Mesenchymal stem cell (in vitro differentiated cells and primary cell): Measurements from ENCODE around the gene BCAS4.

ENCODE experiments used
- DNase-seq: peaks from one replicate; pipeline ENCODE4 v3.0.0-alpha.2; 2013
- H2AFZ ChIP-seq: one replicate; pipeline ENCODE4 v1.6.1; 2013; ENCODE audit warnings: low read depth, mild to moderate bottlenecking, control low read depth, inconsistent platforms, low read length, moderate library complexity
- H2AK5ac ChIP-seq: 2 replicates; pipeline ENCODE4 v1.6.1; 2013; ENCODE audit warnings: low read length, moderate library complexity, mild to moderate bottlenecking, inconsistent platforms; ENCODE audit not compliant: severe bottlenecking
- H2BK120ac ChIP-seq: one replicate; pipeline ENCODE4 v1.6.1; 2013; ENCODE audit warnings: low read depth, mild to moderate bottlenecking, inconsistent platforms, low read length, moderate library complexity
- H2BK12ac ChIP-seq, 2 experiments: one replicate each; pipeline ENCODE4 v1.6.1; 2013; ENCODE audit warnings: inconsistent platforms in 2 of 2, low read length in 2 of 2, mild to moderate bottlenecking in 2 of 2, moderate library complexity in 2 of 2, control low read depth in 1 of 2
- H2BK15ac ChIP-seq: one replicate; pipeline ENCODE4 v1.6.1; 2013; ENCODE audit warnings: mild to moderate bottlenecking, low read depth, inconsistent platforms; ENCODE audit not compliant: poor library complexity, severe bottlenecking
- H2BK5ac ChIP-seq: 2 replicates; pipeline ENCODE4 v1.6.1; 2013; ENCODE audit warnings: low read depth, mild to moderate bottlenecking, low read length, control low read depth, inconsistent platforms; ENCODE audit not compliant: poor library complexity, severe bottlenecking
- H3K14ac ChIP-seq, 2 experiments: one replicate each; pipeline ENCODE4 v1.6.1; 2013; ENCODE audit warnings: inconsistent platforms in 2 of 2, low read length in 2 of 2, control low read depth in 1 of 2, mild to moderate bottlenecking in 1 of 2, moderate library complexity in 1 of 2
- H3K18ac ChIP-seq, 2 experiments: one replicate each; pipeline ENCODE4 v1.6.1; 2013; ENCODE audit warnings: inconsistent platforms in 2 of 2, low read length in 2 of 2, control low read depth in 1 of 2, low read depth in 1 of 2, mild to moderate bottlenecking in 1 of 2
- H3K23ac ChIP-seq, 2 experiments: one replicate each; pipeline ENCODE4 v1.6.1; 2013; ENCODE audit warnings: inconsistent platforms in 2 of 2, low read length in 2 of 2, mild to moderate bottlenecking in 2 of 2, moderate library complexity in 2 of 2, control low read depth in 1 of 2
- H3K27ac ChIP-seq: 2 replicates; pipeline ENCODE4 v1.5.1; 2013; ENCODE audit warnings: mild to moderate bottlenecking, moderate library complexity, low read length, control low read depth, inconsistent platforms; ENCODE audit not compliant: poor library complexity, severe bottlenecking
- H3K27me3 ChIP-seq, 2 experiments: 2 replicates each; pipeline versions ENCODE4 v1.6.1 to v1.7.0; 2013; ENCODE audit warnings: low read length in 2 of 2, mild to moderate bottlenecking in 2 of 2, moderate library complexity in 2 of 2, control low read depth in 1 of 2, inconsistent platforms in 1 of 2; ENCODE audit not compliant: control insufficient read depth in 1 of 2, insufficient read depth in 1 of 2
- H3K36me3 ChIP-seq, 2 experiments: 2 replicates each; pipeline versions ENCODE4 v1.6.1 to v1.7.0; 2013; ENCODE audit warnings: low read length in 2 of 2, control low read depth in 1 of 2, inconsistent platforms in 1 of 2, low read depth in 1 of 2, mild to moderate bottlenecking in 1 of 2; ENCODE audit not compliant: insufficient read depth in 2 of 2, control insufficient read depth in 1 of 2
- H3K4ac ChIP-seq, 2 experiments: one replicate each; pipeline ENCODE4 v1.6.1; 2013; ENCODE audit warnings: inconsistent platforms in 2 of 2, low read length in 2 of 2, mild to moderate bottlenecking in 2 of 2, moderate library complexity in 2 of 2, control low read depth in 1 of 2, low read depth in 1 of 2
- H3K4me1 ChIP-seq: 2 replicates; pipeline ENCODE4 v1.6.1; 2013; ENCODE audit warnings: low read depth, low read length, control low read depth; ENCODE audit not compliant: control insufficient read depth, insufficient read depth
- H3K4me2 ChIP-seq: 2 replicates; pipeline ENCODE4 v1.6.1; 2013; ENCODE audit warnings: low read length, mild to moderate bottlenecking, inconsistent platforms; ENCODE audit not compliant: poor library complexity, severe bottlenecking
- H3K4me3 ChIP-seq, 2 experiments: 2 replicates each; pipeline versions ENCODE4 v1.5.1 to v1.7.0; 2013; ENCODE audit warnings: low read length in 2 of 2, mild to moderate bottlenecking in 2 of 2, control low read depth in 1 of 2, low read depth in 1 of 2; ENCODE audit not compliant: insufficient read depth in 1 of 2
- H3K79me1 ChIP-seq: replicated peaks from 2 replicates; pipeline ENCODE4 v1.6.1; 2013; ENCODE audit warnings: mild to moderate bottlenecking, control low read depth, low read length, inconsistent platforms; ENCODE audit not compliant: poor library complexity, severe bottlenecking
- H3K9ac ChIP-seq: 2 replicates; pipeline ENCODE4 v1.7.0; 2013; ENCODE audit warnings: mild to moderate bottlenecking, low read length, moderate library complexity
- H3K9me3 ChIP-seq: 2 replicates; pipeline ENCODE4 v1.7.0; 2013; ENCODE audit warnings: mild to moderate bottlenecking, low read length; ENCODE audit not compliant: control insufficient read depth
- H4K8ac ChIP-seq: one replicate; pipeline ENCODE4 v1.6.1; 2013; ENCODE audit warnings: inconsistent platforms, mild to moderate bottlenecking, low read length, moderate library complexity
- H4K91ac ChIP-seq: one replicate; pipeline ENCODE4 v1.6.1; 2013; ENCODE audit warnings: mild to moderate bottlenecking, low read length, inconsistent platforms
- WGBS: methylation state at CpG from one replicate; pipeline ENCODE4 v1.1.7; 2013; ENCODE audit warnings: mixed read lengths; 5-methylcytosine and 5-hydroxymethylcytosine counted together

The BCAS4 gene

GRCh38 chr20:50874758-50875665 lies 80.2 kb downstream of the BCAS4 start:
- no peaks in the 10 kb centered on the region for H3K9me3 ChIP-seq
- H3K79me1 ChIP-seq: no peaks in the 10 kb centered on the region
- no peak overlapping the region for H3K14ac ChIP-seq
- H3K4me1 ChIP-seq: peaks cover 16% of the 10 kb centered on the region
- H3K23ac ChIP-seq: no peak overlapping the region
- 91% methylated on average over 18 of the region's 28 CpGs for WGBS
- H3K4ac ChIP-seq: no peak overlapping the region
- no peaks in the 10 kb centered on the region for H3K27me3 ChIP-seq
- no peak overlapping the region for H2BK5ac ChIP-seq
- H2BK15ac ChIP-seq: no peak overlapping the region
- no peak overlapping the region for H2AFZ ChIP-seq
- no peak overlapping the region for H2AK5ac ChIP-seq
- no peak overlapping the region for H2BK12ac ChIP-seq
- H4K91ac ChIP-seq: no peak overlapping the region
- no peak for DNase-seq
- no peak overlapping the region for H4K8ac ChIP-seq
- H3K36me3 ChIP-seq: peaks cover 7 to 23% of the 10 kb centered on the region in 2 experiments
- H3K9ac ChIP-seq: no peak overlapping the region
- H3K4me3 ChIP-seq: no peak overlapping the region
- no peak overlapping the region for H3K27ac ChIP-seq
- H3K4me2 ChIP-seq: no peak overlapping the region
- H2BK120ac ChIP-seq: no peak overlapping the region
- H3K18ac ChIP-seq: no peak overlapping the region

- Histone ChIP-seq H3K23ac (no peak overlapping the region), H3K4me3 (no peak overlapping the region), H3K4ac (no peak overlapping the region), H3K27ac (no peak overlapping the region), H3K9me3 (no peaks in the 10 kb centered on the region), H3K27me3 (no peaks in the 10 kb centered on the region), H3K4me1 (peaks cover 5% of the 10 kb centered on the region), H3K9ac (no peak overlapping the region), H2AFZ (no peak overlapping the region), H4K91ac (no peak overlapping the region), H3K4me2 (no peak overlapping the region), H3K18ac (no peak overlapping the region), H2BK15ac (no peak overlapping the region), H3K14ac (no peak overlapping the region), H3K79me1 (no peaks in the 10 kb centered on the region), H4K8ac (no peak overlapping the region), H3K36me3 (peaks cover 7 to 23% of the 10 kb centered on the region in 2 experiments), H2BK120ac (no peak overlapping the region), H2AK5ac (no peak overlapping the region), H2BK5ac (no peak overlapping the region), H2BK12ac (no peak overlapping the region)
- DNase-seq: no peak
- 98% methylated on average over 18 of the region's 19 CpGs for WGBS
Measured at GRCh38 chr20:50876063-50876685, 81.3 kb downstream of the BCAS4 start.

DNA sequence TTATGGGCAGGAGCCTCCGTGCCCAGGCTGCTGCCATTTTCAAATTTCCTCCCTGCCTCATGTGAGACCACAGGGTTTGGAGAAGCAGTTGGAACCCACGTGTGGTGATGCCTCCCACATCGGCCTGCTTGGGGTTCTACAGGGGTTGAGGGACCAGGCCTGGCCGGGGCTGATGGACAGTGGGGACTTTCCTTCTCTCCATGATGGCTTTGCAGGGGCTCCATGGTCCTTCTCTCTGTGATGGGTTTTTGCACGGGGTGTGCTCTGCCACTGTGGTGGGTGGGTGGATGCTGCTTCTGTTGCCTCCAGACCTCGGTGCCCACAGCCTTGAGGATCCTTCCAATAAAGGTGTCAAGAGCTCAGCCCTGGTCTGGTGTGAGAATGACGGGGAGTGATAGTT lies 82.0 kb downstream of the BCAS4 start:
- H3K4me1 ChIP-seq: no peaks in the 10 kb centered on the region
- H2BK12ac ChIP-seq: no peak overlapping the region
- H3K23ac ChIP-seq: no peak overlapping the region
- no peak overlapping the region for H3K14ac ChIP-seq
- no peaks in the 10 kb centered on the region for H3K9me3 ChIP-seq
- no peak overlapping the region for H2BK120ac ChIP-seq
- no peak overlapping the region for H3K27ac ChIP-seq
- no peak overlapping the region for H3K4me3 ChIP-seq
- H3K27me3 ChIP-seq: no peaks in the 10 kb centered on the region
- no peak overlapping the region for H4K8ac ChIP-seq
- H4K91ac ChIP-seq: no peak overlapping the region
- 90% methylated on average over 7 of the region's 7 CpGs for WGBS
- no peak overlapping the region for H3K9ac ChIP-seq
- no peak overlapping the region for H2AK5ac ChIP-seq
- no peak for DNase-seq
- H2BK15ac ChIP-seq: no peak overlapping the region
- H3K4me2 ChIP-seq: no peak overlapping the region
- H3K79me1 ChIP-seq: no peaks in the 10 kb centered on the region
- H3K36me3 ChIP-seq: peaks cover 7 to 23% of the 10 kb centered on the region in 2 experiments
- H2AFZ ChIP-seq: no peak overlapping the region
- H2BK5ac ChIP-seq: no peak overlapping the region
- H3K4ac ChIP-seq: no peak overlapping the region
- no peak overlapping the region for H3K18ac ChIP-seq

DNA sequence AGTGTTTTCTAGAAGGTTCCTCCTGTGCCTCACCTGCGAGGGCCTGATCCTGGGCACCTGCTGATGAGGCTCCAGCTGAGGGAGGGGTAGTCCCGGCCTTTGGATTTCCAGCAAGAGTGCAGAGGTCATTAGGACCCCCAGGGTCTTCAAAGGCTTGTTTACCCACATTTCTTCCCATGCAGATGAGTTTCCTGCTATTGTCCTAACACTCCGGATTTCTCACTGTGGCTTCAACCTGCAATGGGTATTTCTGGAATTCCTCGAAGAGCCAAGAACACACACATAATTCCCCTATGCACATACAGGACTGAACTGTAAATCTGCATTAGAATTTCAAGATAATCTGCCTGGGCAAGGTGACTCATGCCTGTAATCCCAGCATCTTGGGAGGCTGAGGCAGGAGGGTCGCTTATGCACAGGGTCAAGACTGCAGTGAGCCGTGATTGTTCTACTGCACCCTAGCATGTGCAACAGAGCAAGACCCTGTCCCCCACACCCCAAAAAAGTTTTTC lies 82.4 kb downstream of the BCAS4 start:
- Histone ChIP-seq H2AK5ac (no peak overlapping the region), H2BK5ac (no peak overlapping the region), H2BK12ac (no peak overlapping the region), H3K4ac (no peak overlapping the region), H3K4me3 (no peak overlapping the region), H3K27ac (no peak overlapping the region), H3K27me3 (no peaks in the 10 kb centered on the region), H3K9ac (no peak overlapping the region), H4K8ac (no peak overlapping the region), H3K36me3 (peaks cover 7 to 23% of the 10 kb centered on the region in 2 experiments), H3K4me2 (no peak overlapping the region), H3K14ac (no peak overlapping the region), H3K18ac (no peak overlapping the region), H3K23ac (no peak overlapping the region), H2BK15ac (no peak overlapping the region), H3K9me3 (no peaks in the 10 kb centered on the region), H2BK120ac (no peak overlapping the region), H4K91ac (no peak overlapping the region), H2AFZ (no peak overlapping the region), H3K79me1 (no peaks in the 10 kb centered on the region), H3K4me1 (no peaks in the 10 kb centered on the region)
- 82% methylated on average over 6 of the region's 6 CpGs for WGBS
- no peak for DNase-seq
